Peyer's patch (tissue), 4 donors: Measurements from ENCODE around the gene MBNL2.

Experiments used
- POLR2A ChIP-seq, 2 donors: fragments of 450-650 bp; IDR thresholded peaks; one replicate each; pipeline ENCODE4 v1.5.1; 2017; ENCODE audit warnings: antibody characterized with exemption in 2 of 2, mild to moderate bottlenecking in 2 of 2, moderate library complexity in 2 of 2
- TF ChIP-seq, protein P1 (sequence below), 6 experiments: fragments of 450-650 bp in 4 of 6; fragments of 200-600 bp in 2 of 6; sonication (generic) in 1 of 6; IDR thresholded peaks; one replicate each; pipeline ENCODE4 v1.5.1; 2017 to 2019; ENCODE audit warnings: antibody characterized with exemption in 6 of 6, mild to moderate bottlenecking in 3 of 6, moderate library complexity in 1 of 6

DNA sequence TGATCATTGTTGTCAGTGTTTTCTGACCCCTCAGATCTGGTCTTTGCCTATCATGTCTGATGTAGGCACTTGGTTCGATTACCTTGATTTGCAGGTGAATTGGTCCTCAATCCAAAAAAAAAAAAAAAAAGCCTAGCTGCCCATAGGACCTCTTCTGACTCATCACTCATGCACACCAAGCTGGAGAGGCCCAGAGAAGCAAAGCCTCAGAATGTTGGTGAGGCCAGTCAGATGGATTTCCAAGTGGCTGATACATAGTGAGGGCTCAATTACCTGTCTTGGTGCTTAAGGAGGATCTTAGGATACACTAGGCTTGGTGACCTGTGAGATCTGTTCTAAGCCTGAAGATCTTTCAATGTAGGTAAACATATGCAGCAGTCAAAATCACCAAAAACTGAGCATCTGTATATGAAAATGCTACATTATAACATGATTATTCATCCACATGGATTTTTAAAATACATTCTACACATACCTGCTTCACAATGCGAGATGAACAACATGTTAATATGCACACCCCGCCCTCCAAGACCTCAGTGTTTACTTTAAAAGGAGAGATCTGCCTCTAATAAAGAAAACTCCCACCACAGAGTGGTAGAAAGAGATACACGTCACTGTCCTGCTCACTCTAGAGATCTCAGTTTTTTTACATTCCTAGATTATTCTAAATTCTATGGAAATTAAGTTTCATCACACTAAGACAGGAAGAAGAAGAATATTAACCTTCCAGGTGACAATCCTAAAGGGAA lies 132.0 kb downstream of the MBNL2 start:
- TF ChIP-seq, protein P1, sequence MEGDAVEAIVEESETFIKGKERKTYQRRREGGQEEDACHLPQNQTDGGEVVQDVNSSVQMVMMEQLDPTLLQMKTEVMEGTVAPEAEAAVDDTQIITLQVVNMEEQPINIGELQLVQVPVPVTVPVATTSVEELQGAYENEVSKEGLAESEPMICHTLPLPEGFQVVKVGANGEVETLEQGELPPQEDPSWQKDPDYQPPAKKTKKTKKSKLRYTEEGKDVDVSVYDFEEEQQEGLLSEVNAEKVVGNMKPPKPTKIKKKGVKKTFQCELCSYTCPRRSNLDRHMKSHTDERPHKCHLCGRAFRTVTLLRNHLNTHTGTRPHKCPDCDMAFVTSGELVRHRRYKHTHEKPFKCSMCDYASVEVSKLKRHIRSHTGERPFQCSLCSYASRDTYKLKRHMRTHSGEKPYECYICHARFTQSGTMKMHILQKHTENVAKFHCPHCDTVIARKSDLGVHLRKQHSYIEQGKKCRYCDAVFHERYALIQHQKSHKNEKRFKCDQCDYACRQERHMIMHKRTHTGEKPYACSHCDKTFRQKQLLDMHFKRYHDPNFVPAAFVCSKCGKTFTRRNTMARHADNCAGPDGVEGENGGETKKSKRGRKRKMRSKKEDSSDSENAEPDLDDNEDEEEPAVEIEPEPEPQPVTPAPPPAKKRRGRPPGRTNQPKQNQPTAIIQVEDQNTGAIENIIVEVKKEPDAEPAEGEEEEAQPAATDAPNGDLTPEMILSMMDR (IDR thresholded peaks at IDR 0.05): no peak
- no peak for TF ChIP-seq POLR2A (IDR thresholded peaks at IDR 0.05)
